Progenitor cell of endocrine pancreas (in vitro differentiated cells): ENCODE measurements around the gene HYAL1. TPM values are rescaled to one million over a fixed set of nuclear protein-coding genes. Genes with fewer than 3 reads are reported as not detected.
A peak's percentile ranks its signal among the peaks of the same experiment; 100 is the strongest.

Experiments used
- DNase-seq: peaks from one replicate; pipeline ENCODE4 v3.0.0; 2021; ENCODE audit warnings: low spot score; ENCODE audit not compliant: unreplicated experiment
- H3K27ac Mint-ChIP-seq: 2 replicates; pipeline ENCODE4 v1.8.0; 2021; ENCODE audit warnings: mild to moderate bottlenecking, moderate library complexity, mixed read lengths
- H3K27me3 Mint-ChIP-seq: 2 replicates; pipeline ENCODE4 v1.8.0; 2021; ENCODE audit warnings: mixed read lengths
- H3K36me3 Mint-ChIP-seq: 2 replicates; pipeline ENCODE4 v1.8.0; 2022; ENCODE audit warnings: mixed read lengths; ENCODE audit not compliant: insufficient read depth
- H3K4me1 Mint-ChIP-seq: 2 replicates; pipeline ENCODE4 v1.8.0; 2021; ENCODE audit warnings: low read depth, mixed read lengths
- H3K4me3 Mint-ChIP-seq: 2 replicates; pipeline ENCODE4 v1.8.0; 2021; ENCODE audit warnings: low read depth, mild to moderate bottlenecking, moderate library complexity, mixed read lengths
- H3K9me3 Mint-ChIP-seq: 2 replicates; pipeline ENCODE4 v1.8.0; 2021; ENCODE audit warnings: low read depth, mixed read lengths
- total RNA-seq: library from RNA; stranded (reverse); gene quantifications from 2 replicates; pipeline ENCODE4 v1.2.1, GENCODE V29; 2021
- TF ChIP-seq, protein P1 (sequence below): fragments of 200-600 bp; sonication (generic); IDR thresholded peaks from one replicate; pipeline ENCODE4 v1.5.0; 2021; ENCODE audit warnings: antibody characterized with exemption, mild to moderate bottlenecking; ENCODE audit not compliant: unreplicated experiment

HYAL1 gene
- total RNA-seq, 1 donor from 2014 or later = 3.1 TPM

- Mint-ChIP-seq H3K27me3 (peaks cover 51% of the 10 kb centered on the region), H3K36me3 (peaks cover 5% of the 10 kb centered on the region), H3K27ac (no peak overlapping the region), H3K9me3 (no peaks in the 10 kb centered on the region), H3K4me3 (no peak overlapping the region), H3K4me1 (peaks cover 5% of the 10 kb centered on the region)
- no peak for DNase-seq
- TF ChIP-seq, protein P1, sequence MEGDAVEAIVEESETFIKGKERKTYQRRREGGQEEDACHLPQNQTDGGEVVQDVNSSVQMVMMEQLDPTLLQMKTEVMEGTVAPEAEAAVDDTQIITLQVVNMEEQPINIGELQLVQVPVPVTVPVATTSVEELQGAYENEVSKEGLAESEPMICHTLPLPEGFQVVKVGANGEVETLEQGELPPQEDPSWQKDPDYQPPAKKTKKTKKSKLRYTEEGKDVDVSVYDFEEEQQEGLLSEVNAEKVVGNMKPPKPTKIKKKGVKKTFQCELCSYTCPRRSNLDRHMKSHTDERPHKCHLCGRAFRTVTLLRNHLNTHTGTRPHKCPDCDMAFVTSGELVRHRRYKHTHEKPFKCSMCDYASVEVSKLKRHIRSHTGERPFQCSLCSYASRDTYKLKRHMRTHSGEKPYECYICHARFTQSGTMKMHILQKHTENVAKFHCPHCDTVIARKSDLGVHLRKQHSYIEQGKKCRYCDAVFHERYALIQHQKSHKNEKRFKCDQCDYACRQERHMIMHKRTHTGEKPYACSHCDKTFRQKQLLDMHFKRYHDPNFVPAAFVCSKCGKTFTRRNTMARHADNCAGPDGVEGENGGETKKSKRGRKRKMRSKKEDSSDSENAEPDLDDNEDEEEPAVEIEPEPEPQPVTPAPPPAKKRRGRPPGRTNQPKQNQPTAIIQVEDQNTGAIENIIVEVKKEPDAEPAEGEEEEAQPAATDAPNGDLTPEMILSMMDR = no peak
These were observed 25.1 kb downstream of the HYAL1 start for GRCh38 chr3:50278123-50278879.

DNA sequence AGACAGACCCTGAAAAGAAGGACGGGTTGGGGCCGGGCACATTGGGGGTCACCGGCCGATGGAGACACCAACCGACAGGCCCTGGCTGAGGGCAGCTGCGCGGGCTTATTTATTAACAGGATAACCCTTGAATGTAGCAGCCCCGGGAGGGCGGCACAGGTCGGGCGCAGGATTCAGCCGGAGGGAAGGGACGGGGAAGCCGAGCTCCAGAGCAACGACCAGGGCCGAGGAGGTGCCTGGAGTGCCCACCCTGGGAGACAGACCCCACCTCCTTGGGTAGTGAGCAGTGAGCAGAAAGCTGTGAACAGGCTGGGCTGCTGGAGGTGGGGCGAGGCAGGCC, 26.6 kb downstream of the HYAL1 start:
- peaks cover 5% of the 10 kb centered on the region for H3K36me3 Mint-ChIP-seq
- DNase-seq = no peak
- H3K27me3 Mint-ChIP-seq = peaks cover 54% of the 10 kb centered on the region
- H3K4me3 Mint-ChIP-seq = no peak overlapping the region
- H3K4me1 Mint-ChIP-seq = peaks cover 6% of the 10 kb centered on the region
- H3K27ac Mint-ChIP-seq = no peak overlapping the region
- no peaks in the 10 kb centered on the region for H3K9me3 Mint-ChIP-seq
- TF ChIP-seq, protein P1 = no peak

DNA sequence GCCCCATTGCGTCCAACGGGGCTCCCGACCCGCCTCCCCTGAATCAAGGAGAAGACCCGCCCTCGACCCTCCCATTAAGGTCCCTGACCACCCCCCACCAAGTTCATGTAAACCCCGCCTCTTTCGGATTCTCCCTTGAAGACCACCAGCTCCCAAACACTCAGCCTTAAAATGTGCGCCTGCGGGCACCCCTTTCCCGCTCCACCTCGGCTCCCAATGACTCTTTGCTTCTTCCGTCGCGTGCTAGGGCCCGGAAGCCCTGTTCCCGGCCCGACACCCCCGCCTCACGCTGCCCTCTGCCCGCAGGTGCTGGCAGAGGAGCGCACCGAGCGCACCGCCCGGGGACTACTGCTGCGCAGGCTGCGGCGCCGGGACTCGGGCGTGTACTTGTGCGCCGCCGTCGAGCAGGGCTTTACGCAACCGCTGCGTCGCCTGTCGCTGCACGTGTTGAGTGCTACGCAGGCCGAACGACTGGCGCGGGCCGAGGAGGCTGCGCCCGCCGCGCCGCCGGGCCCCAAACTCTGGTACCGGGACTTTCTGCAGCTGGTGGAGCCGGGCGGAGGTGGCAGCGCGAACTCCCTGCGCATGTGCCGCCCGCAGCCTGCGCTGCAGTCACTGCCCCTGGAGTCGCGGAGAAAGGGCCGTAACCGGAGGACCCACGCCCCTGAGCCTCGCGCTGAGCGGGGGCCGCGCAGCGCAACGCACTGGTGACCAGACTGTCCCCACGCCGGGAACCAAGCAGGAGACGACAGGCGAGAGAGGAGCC, 27.2 kb downstream of the HYAL1 start:
- Mint-ChIP-seq H3K27ac (no peak overlapping the region), H3K4me3 (no peak overlapping the region), H3K36me3 (peaks cover 5% of the 10 kb centered on the region), H3K9me3 (no peaks in the 10 kb centered on the region), H3K27me3 (peaks cover 54% of the 10 kb centered on the region), H3K4me1 (peaks cover 12% of the 10 kb centered on the region)
- DNase-seq = no peak
- TF ChIP-seq, protein P1 = no peak

DNA sequence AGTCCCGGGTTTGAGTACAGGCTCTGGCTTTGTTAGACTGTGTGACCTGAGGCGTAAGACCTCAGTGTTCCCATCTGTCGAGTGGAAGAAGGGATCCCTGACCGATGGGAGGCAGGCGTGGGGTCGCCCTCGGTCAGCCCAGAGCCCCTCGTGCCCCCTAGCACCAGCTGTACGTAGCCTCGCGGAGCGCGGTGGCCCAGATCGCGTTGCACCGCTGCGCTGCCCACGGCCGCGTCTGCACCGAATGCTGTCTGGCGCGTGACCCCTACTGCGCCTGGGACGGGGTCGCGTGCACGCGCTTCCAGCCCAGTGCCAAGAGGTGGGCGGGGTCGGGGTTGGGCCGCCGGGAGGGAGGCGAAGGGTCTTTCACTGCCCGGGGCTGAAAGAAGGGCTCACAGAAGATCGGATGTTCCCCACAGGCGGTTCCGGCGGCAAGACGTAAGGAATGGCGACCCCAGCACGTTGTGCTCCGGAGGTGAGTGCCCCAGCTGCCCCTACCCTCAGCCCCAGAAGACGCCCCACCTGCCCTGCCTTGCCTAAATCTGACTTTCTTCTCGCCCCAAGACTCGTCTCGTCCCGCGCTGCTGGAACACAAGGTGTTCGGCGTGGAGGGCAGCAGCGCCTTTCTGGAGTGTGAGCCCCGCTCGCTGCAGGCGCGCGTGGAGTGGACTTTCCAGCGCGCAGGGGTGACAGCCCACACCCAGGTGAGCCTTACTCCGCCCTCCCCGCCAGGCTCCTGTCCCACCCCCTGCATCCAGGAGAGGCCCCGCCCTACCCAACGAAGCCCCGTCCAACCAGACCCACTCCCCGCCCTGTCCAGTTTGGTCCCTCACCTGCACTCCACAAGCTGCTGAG, 28.0 kb downstream of the HYAL1 start:
- no peak for DNase-seq
- no peaks in the 10 kb centered on the region for H3K9me3 Mint-ChIP-seq
- peak overlapping the region; percentile 49 for H3K4me3 Mint-ChIP-seq
- H3K36me3 Mint-ChIP-seq = peaks cover 5% of the 10 kb centered on the region
- TF ChIP-seq, protein P1 = no peak
- H3K27ac Mint-ChIP-seq = no peak overlapping the region
- peaks cover 54% of the 10 kb centered on the region for H3K27me3 Mint-ChIP-seq
- H3K4me1 Mint-ChIP-seq = peaks cover 12% of the 10 kb centered on the region
